ENCODE results near the gene NCKAP5. TPM values are rescaled to one million over a fixed set of nuclear protein-coding genes. Genes with fewer than 3 reads are reported as not detected.

Gene NCKAP5
- total RNA-seq, 2 experiments from 2014 or later = not detected

GRCh38 chr2:133508546-133509165 is 59.6 kb downstream of the NCKAP5 start:
- no peak overlapping the region for H3K27ac Mint-ChIP-seq
- TF ChIP-seq CTCF (IDR thresholded peaks at IDR 0.05) = no peak
- H3K27me3 Mint-ChIP-seq = no peaks in the 10 kb centered on the region
- no peaks in the 10 kb centered on the region for H3K9me3 Mint-ChIP-seq
- no peaks in the 10 kb centered on the region for H3K36me3 Mint-ChIP-seq (ENCODE audit: low read depth)
- no peaks in the 10 kb centered on the region for H3K4me1 Mint-ChIP-seq (ENCODE audit: low read depth)
- ATAC-seq = no peak
- no peak for DNase-seq
- ChIA-PET CTCF (no interaction called here), POLR2A (no interaction called here)
- intact Hi-C loops (cut with micrococcal nuclease) = no loop called here
- H3K4me3 Mint-ChIP-seq = no peak overlapping the region

GRCh38 chr2:133506996-133507395 is 61.3 kb downstream of the NCKAP5 start:
- Mint-ChIP-seq H3K27me3 (no peaks in the 10 kb centered on the region), H3K36me3 (ENCODE audit: low read depth) (no peaks in the 10 kb centered on the region), H3K27ac (no peak overlapping the region), H3K9me3 (no peaks in the 10 kb centered on the region), H3K4me1 (ENCODE audit: low read depth) (no peaks in the 10 kb centered on the region), H3K4me3 (no peak overlapping the region)
- ChIA-PET POLR2A (no interaction called here), CTCF (no interaction called here)
- DNase-seq (no peak), ATAC-seq (no peak)
- intact Hi-C loops (cut with micrococcal nuclease) = no loop called here
- no peak for TF ChIP-seq CTCF (IDR thresholded peaks at IDR 0.05)

- intact Hi-C loops (cut with micrococcal nuclease) = no loop called here
- no peaks in the 10 kb centered on the region for H3K36me3 Mint-ChIP-seq (ENCODE audit: low read depth)
- H3K27me3 Mint-ChIP-seq = no peaks in the 10 kb centered on the region
- no peak overlapping the region for H3K4me3 Mint-ChIP-seq
- POLR2A ChIA-PET = no interaction called here
- CTCF ChIA-PET = no interaction called here
- DNase-seq = no peak
- ATAC-seq = no peak
- H3K27ac Mint-ChIP-seq = no peak overlapping the region
- TF ChIP-seq CTCF (IDR thresholded peaks at IDR 0.05) = no peak
- H3K9me3 Mint-ChIP-seq = no peaks in the 10 kb centered on the region
- H3K4me1 Mint-ChIP-seq (ENCODE audit: low read depth) = no peaks in the 10 kb centered on the region
Observed at GRCh38 chr2:133504566-133505505, 63.4 kb downstream of the NCKAP5 start.

GRCh38 chr2:133503927-133504326 is 64.3 kb downstream of the NCKAP5 start:
- intact Hi-C loops (cut with micrococcal nuclease) = no loop called here
- H3K36me3 Mint-ChIP-seq (ENCODE audit: low read depth) = no peaks in the 10 kb centered on the region
- no peak for ATAC-seq

More at GRCh38 chr2:133503927-133504326, 64.3 kb downstream of the NCKAP5 start:
- ChIA-PET CTCF (no interaction called here), POLR2A (no interaction called here)
- no peak for DNase-seq
- Mint-ChIP-seq H3K27me3 (no peaks in the 10 kb centered on the region), H3K27ac (no peak overlapping the region), H3K4me3 (no peak overlapping the region), H3K9me3 (no peaks in the 10 kb centered on the region), H3K4me1 (ENCODE audit: low read depth) (no peaks in the 10 kb centered on the region)
- no peak for TF ChIP-seq CTCF (IDR thresholded peaks at IDR 0.05)
